Left colon (tissue), 2 donors: ENCODE data around the gene LRRC25. TPM values are rescaled to one million over a fixed set of nuclear protein-coding genes. Genes with fewer than 3 reads are reported as not detected.

Source experiments
- ATAC-seq: fragments of 200-7000 bp; cut with Tn5 transposase; one replicate; pipeline ENCODE4 v1.9.1; 2020; ENCODE audit warnings: mild to moderate bottlenecking, moderate library complexity
- DNase-seq, 2 donors: peaks; one replicate each; pipeline ENCODE4 v3.0.0-alpha.2; 2020
- intact Hi-C, 2 donors: fragments of 100-400 bp; cut with DNase I in 1 of 2; cut with micrococcal nuclease in 1 of 2; formaldehyde crosslinking; loops; one replicate each; pipeline versions ENCODE4 v1.11.2 to v1.14.0; 2022; cut with DNase I, micrococcal nuclease
- total RNA-seq, 2 donors: library from RNA; stranded (reverse); fragmentation: NEBNext Ultra II Directional; extraction: Animal tissue kit (Norgen Biotek cat#: 25700); gene quantifications; one replicate each; pipeline ENCODE4 v1.2.1, GENCODE V29; 2021
- donor health status: DM: no; HTN: no; CAD: no.
- donor health status: DM: yes; HTN: yes; CAD: no.

Gene LRRC25
- total RNA-seq, 2 donors from 2014 or later, result 0.79 to 5.1 TPM

DNA sequence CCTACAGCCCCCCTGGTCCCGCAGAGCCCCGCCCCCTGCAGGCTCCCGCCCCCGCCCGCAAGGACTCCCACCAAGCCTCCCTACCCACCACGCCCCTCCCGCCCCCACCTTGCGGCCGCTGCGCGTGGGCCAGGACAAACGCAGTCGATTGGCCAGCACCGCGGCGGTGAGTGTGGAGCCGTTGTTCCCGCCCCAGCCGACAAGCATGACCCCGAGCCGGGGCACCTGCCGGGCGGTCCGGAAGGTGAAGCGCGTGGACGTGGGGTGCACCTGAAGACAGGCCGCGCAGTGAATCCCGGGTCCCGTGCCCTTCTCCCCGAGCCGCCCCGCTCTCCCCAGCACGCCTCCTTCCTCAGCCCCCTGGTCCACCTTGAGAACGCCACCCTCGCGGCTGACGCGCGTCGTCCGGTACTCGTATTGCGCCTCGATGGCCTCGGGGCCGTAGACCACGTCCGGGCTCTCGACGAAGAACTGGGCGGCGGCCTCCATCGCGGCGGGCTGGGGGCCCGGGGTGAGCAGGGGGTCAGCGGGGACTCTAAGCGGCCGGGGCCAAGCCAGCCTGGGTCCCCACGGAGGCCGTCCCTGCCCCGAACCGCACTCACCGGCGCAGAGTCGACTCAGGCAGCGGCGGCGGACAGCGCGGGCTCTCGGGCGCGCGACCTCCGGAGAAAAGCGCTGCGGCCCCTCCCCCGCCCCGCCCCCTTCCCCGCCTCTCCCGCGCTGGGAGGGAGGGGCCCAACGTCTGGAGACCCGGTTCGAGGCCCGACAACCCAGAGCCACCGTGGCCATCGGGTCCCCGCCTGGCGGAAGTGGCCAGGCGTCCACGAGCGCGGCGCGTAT is 40.3 kb upstream of the LRRC25 start, which contains the start of gene ISYNA1:
Gene ISYNA1 (minus strand): TSS at position 643 of the 840 bp plus-strand sequence. CDS start 154 bp downstream, at position 489.
- intact Hi-C loops, result no loop called here
- DNase-seq, result peak in 1 of 2 donors; percentile 66
- ATAC-seq, result peak; percentile 43

DNA sequence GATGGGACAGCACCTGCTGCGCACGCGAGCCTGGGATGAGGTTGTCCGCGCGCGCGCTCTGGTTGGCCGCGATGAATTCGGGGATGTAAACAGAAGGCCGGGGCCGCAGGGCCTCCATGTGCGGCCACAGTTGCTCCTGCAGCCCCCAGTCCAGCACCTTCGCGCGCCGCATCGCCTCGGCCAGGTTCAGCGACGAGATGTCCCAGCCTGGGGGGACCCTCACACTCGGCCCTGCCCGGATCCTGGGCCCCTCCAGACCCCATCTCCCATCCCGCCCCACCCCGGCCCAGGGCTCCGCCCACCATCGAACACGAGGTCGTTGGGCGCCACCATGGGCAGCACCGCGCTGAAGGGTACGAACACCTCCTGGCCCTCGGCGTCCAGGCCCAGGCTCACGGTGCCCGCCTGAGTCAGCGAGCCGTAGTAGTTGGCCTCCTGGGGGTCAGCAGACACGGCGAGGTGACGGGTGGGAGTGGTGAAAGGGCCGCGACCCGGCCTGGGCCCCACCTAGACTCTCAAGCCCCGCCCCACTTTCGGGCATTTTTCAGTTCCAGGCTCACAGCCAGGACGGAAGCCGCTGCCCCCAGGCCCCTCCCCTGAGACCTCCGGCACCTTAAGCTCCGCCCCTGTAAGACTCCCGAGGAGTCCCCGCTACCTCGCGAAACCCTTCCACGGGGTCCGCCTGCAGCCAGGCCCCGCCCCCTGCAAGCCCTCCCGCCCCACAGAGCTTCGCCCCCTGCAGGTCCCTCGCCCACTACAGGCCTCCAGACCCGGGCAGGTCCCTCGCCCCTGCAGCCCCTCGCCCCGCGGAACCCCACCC is 39.5 kb upstream of the LRRC25 start:
- ATAC-seq (peak; percentile 57), DNase-seq (peak; percentile 84 to 85)
- intact Hi-C loops, result no loop called here

DNA sequence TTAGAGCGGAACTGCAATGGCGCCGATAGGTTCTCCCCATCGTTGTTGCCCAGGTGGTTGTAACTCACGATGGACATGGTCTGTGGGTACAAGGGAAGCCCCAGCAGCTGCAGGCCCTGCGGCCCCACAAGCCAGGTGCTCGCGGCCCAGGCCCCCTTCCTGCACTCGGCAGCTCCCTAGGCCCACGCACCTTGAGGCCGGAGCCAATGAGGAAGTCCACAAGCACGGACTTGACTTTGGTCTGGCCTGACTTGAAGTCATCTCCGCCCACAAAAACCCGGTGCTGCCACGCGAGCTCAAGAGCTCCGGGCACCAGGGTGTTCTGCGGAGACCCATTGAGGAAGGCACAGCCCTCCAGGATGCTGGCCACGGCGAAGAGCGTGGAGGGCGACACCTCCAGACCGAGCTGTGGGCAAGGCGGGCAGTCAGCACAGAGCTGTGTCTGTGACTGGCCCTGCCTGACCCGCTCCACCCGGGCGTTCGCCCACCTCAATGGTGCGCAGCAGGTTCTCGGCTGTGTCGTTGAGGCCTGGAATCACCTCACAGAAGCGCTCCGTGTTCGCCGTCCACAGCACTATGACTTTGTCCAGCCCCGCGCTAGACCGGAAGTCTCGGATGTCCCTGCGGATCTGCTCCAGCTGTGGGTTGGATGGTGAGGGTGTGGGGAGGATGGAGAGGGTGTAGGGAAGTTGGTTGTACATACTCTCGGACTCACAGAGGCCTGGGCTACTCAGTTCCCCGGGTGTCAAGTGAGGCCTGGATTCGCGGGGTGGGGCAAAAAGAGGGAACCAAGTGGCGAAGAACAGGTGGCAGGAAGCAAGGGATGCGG is 38.6 kb upstream of the LRRC25 start:
- intact Hi-C loops, result no loop called here
- DNase-seq (no peak), ATAC-seq (no peak)

DNA sequence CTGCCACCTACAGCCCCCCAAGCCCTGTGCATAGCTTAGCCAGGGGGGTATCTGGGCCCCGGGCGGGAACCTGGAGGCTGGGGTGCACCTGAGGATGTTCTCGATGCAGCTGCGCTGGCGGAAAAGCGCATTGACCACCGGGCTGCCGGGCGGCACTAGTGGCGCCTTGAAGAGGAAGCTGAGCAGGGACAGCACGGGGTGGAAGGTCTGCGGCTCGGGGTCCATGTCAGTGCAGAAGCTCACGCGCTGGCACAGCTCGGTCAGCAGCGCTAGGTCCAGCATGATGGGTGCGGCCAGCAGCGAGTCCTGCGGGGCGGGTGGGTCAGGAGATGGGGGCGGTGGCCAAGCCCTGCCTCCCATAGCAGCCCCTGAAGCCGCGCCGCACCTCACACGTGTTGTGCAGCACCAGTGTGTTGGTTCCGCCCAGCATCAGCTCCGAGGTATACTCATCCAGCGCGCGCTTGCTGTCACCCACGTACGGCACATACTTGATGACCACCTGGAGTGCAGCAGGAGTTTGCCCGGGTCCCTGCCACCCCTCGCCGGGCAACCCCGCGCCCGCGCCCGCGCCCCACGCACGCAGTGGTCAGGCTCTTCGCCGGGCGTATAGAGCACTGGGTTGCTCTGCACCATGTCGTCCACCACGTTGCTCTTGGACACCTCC is 37.9 kb upstream of the LRRC25 start:
- no peak for DNase-seq
- ATAC-seq, result no peak
- intact Hi-C loops, result no loop called here

DNA sequence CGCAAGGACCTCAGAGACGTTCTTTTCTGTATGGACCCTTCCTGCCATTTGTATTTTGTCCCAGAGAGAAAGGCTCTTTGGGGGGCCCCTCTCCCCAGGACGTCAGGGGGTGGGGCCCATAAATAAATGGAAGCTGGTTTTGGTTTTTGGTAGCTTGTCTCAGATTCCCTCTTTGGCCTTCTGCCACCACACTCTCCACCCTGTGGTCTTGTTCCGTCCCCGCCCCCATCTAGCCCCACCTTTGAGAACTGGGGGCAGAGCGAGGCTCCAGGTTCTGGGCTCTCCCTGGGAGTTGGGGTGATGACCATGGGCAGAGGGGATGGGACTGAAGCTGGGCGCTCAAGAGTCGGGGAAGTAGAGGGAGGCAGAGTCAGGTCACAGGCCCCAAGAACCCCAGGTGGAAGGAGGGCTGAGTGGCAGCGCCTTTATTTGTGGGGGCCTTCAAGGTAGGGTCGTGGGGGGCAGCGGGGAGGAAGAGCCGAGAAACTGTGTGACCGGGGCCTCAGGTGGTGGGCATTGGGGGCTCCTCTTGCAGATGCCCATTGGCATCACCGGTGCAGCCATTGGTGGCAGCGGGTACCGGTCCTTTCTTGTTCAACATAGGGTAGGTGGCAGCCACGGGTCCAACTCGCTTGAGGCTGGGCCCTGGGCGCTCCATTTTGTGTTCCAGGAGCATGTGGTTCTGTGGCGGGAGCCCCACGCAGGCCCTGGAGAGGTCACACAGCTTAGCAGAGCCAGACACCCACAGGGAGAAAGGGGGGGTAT is 37.2 kb upstream of the LRRC25 start:
- no peak for ATAC-seq
- DNase-seq, result no peak
- intact Hi-C loops, result no loop called here

DNA sequence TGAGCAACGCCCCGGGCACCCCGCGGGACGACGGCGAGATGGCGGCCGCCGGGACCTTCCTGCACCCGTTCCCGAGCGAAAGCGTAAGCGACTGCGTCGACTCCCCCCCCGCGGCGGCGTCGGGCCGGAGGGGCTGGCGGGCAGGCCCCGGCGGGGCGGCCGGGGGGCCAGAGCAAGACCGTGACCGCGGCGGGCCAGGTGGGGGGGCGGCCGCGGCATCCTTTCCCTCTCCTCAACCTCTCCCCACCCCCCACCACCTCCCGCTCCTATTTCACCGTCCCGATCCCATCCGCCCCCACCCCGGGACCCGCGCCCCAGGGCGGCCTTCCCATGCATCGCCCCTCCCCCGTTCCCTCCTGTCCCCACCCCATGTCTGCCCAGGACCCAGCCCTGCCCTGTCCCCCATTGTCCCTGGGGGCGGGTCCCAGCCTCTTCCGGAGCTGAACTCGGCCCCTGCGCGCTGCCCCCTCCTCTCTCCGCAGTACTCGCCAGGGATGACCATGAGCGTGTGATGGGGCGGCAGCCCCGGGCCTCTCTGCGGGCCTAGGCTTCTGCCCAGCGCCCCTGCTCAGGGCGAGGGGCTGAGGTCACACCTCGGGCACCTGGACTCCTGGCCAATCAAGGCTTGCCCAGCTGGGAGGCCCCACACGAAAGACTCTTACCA is 36.4 kb upstream of the LRRC25 start:
- DNase-seq (no peak), ATAC-seq (no peak)
- intact Hi-C loops, result no loop called here

DNA sequence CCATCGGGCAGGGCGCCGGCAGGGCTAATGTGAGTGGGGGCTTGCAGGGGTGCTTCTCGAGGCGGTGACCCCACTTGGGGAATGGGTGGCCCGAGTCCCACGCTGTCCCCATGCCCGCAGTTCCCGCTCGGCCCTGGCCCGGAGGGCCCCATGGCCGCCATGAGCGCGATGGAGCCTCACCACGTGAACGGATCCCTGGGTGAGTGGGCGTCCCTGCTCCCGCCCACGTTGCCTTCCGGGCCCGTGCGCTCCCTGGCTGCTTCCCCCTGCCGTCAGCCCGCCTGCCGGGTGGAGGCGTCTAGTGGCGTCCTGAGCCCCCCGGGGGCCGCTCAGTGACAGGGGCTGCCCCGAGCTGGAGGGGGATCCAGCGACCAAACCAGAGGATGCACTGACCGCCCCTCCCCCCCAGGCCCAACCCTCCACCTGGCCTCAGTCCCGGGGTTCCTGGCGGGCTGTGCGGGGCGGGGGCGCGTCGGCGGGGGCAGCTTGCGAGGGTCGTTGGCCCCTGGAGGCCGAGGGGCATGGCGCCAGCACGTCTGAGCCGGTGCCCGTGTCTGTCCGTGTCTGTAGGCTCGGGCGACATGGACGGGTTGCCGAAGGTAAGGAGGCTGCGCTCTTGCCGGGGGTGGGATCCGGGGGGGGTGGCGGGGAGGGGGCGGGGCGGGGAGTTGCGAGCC is 35.7 kb upstream of the LRRC25 start:
- ATAC-seq, result no peak
- peak in 1 of 2 donors; percentile 58 for DNase-seq
- intact Hi-C loops, result no loop called here

DNA sequence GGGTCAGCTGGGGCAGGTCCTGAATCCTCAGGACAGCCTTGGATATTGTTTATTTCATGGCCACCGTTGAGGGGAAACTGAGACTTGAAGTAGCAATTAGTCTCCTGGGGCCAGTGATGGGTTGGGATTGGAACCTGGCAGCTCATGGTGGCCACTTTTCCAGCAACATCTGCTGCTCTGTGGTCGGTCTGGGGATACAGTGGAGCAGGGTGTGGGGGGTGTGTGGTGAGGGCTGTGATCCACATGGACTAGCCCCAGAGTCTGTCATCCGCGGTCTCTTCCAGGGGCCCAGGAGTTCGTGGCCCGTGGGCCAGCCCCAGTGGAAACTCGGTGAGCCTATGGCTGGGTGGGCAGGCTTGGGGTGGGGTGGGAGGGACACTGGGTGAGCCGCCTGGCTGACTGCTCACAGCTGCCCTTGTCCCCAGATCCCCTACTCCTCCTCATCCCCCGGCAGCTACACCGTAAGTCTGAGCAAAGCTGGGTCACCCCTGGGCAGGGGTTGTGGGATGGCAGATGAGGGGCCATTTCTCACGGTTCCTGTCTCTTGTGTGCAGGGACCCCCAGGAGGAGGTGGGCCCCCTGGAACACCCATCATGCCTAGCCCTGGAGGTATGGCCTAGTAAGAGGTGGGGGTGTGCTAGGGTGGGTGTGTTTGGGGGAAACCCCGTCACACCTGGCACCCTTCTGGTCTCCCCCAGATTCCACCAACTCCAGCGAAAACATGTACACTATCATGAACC is 35.0 kb upstream of the LRRC25 start:
- no peak for DNase-seq
- no peak for ATAC-seq
- intact Hi-C loops, result no loop called here

DNA sequence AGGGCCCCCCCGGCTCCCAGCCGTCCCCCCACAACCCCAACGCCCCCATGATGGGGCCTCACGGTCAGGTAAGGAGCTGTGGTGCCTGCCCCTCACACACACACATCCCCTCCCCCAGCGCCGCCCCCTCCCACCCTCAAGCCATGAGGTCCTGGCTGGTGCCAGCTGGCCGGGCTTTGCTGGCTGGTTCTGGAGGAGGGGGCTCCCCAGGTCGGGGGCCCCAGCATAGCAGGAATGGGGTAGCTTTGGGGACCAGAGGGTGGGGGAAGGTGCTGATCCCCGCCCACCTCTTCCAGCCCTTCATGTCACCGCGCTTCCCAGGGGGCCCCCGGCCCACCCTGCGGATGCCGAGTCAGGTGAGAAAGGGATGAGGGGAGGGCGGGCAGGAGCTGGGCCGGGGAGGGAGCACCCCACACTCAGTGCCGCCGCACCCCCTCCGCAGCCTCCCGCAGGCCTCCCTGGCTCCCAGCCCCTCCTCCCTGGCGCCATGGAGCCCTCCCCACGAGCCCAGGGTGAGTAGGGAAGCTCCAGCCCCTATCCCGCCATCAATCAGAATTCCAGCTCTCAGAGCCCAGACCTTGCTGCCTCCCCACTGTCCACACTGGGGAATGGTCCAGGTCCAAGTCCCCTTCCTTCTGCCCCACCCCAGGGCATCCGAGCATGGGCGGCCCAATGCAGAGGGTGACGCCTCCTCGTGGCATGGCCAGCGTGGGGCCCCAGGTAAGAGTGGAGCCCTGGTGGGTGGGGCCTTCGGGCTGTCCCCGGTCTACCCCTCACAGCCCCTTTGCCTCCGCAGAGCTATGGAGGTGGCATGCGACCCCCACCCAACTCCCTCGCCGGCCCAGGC is 34.2 kb upstream of the LRRC25 start:
- intact Hi-C loops, result no loop called here
- DNase-seq (no peak), ATAC-seq (no peak)

DNA sequence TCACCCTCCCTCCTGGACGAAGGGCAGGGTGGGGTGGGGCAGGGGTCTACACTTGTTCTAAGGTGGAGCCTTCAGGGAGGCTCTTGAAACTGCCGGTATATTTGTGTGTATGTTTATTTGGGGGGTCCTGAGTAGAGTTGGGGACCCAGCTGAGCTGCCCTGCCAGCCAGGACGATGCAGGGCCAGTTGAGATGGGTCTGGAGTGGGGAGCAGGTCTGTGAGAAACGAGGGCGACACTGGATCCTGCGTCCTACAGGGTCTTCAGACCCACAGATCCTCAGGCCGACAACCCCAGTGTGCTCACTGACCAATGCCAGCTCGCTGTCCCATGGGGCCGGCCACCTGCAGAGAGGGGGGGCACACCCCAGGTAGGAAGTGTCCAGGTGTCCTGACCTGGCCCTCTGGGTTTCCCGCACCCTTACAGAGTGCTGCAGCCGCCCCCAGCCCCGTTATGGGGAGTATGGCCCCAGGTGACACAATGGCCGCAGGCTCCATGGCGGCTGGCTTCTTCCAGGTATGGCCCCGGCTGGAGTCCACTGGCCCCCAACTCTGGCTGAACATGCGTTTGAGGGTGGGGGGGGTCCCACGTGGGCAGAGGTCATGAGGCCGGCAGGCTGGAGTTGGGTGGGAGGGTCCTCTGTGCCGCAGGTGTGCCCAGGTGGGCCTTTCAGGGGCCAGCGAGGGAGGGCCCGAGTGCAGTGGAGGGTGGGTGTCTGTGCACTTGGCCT is 33.2 kb upstream of the LRRC25 start:
- no peak for ATAC-seq
- peak in 1 of 2 donors; percentile 28 for DNase-seq

DNA sequence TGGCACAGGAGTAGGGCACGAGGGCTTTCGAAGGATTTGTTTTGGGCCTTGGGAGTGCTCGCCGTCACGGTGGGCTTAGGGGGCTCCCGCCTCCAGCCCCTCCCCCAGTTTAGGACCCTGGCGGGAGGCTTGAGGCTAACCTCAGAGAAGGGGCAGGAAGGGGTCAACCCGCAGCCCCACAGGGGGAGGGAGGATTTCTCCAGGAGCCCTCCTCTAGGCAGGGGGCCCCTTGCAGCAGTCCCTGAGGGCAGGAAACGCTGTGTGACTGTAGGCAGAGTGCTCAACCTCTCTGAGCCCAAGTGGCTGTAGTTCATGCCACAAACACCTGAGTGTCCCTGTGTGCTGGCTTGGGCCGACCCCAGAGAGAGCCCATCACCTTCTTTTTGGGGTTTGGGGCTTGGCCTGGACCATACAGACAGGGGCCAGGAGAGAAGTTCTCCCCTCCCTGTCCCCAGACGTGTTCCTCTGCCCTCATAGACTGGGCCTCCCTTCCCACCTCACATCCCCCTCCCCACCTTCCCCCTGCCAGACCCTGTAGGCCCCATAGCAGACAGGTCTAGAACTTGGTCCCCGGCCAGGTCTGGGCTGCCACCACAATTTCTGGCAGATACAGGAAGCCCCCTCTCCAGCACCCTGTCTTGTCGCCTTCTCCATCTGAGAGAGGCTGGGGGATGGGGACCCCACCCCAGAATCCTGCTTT is 32.4 kb upstream of the LRRC25 start:
- intact Hi-C loops, result no loop called here
- DNase-seq, result peak in 1 of 2 donors; percentile 25
- no peak for ATAC-seq

More for the DNA sequence above, 33.2 kb upstream of the LRRC25 start:
- intact Hi-C loops, result no loop called here

DNA sequence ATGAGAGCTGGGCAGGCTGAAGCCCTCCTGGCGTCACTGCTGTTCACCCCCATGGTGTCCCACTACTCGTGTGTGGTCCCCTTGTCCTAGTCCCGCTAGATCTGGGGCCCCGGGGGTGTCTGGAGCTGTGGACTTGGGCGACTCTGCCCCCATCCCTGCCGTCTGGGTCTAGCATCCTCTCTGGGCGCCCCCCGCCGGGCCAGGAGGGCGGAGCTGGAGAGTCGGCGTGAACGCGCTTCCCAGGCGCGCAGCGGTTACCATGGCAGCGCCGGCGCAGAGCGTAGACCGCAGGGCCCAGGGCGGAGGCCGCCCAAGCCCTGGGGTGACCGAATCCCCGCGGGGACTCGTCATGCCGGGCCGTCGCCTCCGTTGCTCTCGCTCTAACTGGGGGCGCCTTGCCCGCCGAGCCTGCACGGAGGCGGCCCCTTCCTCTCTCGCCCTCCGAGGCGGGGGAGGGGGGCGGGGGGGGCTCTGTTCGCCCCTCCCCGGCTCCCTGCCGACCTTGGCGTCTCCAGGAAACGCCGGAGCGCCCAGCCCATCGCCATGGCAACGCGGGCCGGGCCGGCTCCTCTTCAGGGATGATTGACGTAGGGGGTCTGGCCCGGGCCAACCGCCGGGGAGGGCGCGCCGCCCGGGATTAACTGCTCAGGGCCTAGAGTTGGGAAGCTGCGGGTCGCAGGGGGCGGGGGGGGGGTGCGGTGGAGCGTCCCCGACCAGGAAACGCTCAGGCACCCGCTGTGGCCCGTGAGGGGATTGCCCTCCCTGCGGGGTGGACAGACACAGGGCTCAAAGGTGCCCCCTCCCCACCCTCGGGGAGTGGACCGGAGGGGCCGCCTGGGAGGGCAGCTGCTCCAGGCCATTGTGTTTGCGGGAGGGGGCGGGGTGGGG is 31.6 kb upstream of the LRRC25 start:
- peak; percentile 71 to 83 for DNase-seq
- peak; percentile 73 for ATAC-seq
- intact Hi-C loops, result no loop called here

DNA sequence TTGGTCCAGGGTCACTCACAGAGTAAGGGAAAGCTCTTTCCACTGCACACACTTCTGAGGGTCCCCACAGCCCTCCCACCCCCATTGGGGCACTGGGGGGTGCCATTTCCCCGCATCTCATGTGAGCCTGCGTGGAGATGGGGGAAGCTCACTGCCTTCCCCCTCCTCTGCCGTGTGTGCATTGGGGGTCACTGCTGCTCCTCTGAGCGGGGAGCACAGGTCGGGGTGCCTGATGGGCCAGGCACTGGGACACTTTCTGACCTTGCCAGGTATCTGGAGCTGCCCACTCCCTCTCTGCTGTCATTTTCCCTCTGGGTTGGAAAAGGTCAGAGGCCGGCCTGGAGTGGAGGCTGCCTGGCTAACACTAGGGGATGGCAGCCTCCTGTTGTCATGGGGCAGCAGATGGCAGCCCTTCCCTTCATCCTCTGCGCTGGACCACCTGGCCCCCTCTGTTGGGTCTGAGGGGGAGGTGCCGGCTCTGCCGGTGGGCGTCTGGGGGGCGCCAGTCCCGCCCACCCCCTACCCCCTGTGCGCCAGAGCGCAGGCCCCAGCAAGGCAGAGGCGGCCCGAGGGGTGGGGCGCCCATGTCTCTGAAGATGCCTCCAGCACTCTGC is 30.9 kb upstream of the LRRC25 start:
- DNase-seq (no peak), ATAC-seq (no peak)

More for the DNA sequence above, 30.9 kb upstream of the LRRC25 start:
- intact Hi-C loops, result no loop called here
